ENCODE measurements around the gene FAM117A.

DNA sequence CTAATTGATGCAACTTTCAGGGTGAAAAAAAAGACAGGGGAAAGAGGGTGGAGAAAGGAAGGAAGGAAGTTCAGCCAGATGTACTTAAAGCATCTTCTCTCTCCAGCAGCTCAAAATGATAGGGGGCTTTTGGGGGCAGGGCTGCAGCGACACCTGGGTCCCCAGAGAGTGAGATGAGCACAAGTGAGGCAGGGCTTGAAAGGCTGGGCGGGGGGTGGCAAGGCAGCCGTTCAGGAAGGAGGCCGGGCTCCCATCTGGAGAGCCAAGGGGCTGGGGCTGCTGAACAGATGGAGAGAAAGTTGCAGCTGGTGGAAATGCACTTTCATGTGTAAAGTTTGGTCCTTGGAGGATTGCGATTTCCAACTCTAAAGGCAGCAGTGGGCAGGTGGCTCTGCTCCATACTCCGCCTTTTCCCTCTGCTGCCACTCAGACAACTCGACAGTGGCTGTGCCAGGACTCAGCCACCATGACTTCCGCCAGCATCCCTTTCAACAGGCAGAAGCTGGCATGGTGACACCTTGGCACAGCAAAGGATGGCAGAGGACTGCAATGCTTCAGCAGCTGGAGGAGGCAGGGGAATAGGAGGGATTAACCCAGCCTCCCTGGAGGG lies 63.9 kb downstream of the FAM117A start:
- no peak for TF ChIP-seq SP1 (CRISPR knock-in tag; conservative IDR thresholded peaks at IDR 0.05)
- TF ChIP-seq CTCF (IDR thresholded peaks at IDR 0.05) = no peak
- no peak for TF ChIP-seq ZNF416 (CRISPR knock-in tag; IDR thresholded peaks at IDR 0.05)
- TF ChIP-seq, protein P1, sequence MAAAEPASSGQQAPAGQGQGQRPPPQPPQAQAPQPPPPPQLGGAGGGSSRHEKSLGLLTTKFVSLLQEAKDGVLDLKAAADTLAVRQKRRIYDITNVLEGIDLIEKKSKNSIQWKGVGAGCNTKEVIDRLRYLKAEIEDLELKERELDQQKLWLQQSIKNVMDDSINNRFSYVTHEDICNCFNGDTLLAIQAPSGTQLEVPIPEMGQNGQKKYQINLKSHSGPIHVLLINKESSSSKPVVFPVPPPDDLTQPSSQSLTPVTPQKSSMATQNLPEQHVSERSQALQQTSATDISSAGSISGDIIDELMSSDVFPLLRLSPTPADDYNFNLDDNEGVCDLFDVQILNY (CRISPR knock-in tag; IDR thresholded peaks at IDR 0.05) = no peak
- no peak for TF ChIP-seq JUN (CRISPR knock-in tag; IDR thresholded peaks at IDR 0.05)
- TF ChIP-seq KAT7 (CRISPR knock-in tag; IDR thresholded peaks at IDR 0.05; ENCODE audit: borderline replicate concordance) = no peak
